Lung (tissue), 12 donors: ENCODE measurements around the gene TRAF3. TPM values are rescaled to one million over a fixed set of nuclear protein-coding genes. Genes with fewer than 3 reads are reported as not detected.

Experiments
- ATAC-seq: fragments of 200-7000 bp; cut with Tn5 transposase; one replicate; pipeline ENCODE4 v1.9.1; 2020; ENCODE audit warnings: moderate number of reproducible peaks; ENCODE audit not compliant: insufficient read depth, low FRiP score
- DNase-seq, 3 donors: peaks; one replicate each; pipeline ENCODE4 v3.0.0-alpha.2; 2013 to 2017
- H3K27ac ChIP-seq, 2 donors: one replicate each; pipeline ENCODE4 v1.5.1; 2013; ENCODE audit warnings: mild to moderate bottlenecking in 2 of 2, moderate library complexity in 2 of 2, control low read depth in 1 of 2, inconsistent platforms in 1 of 2, low read depth in 1 of 2, low read length in 1 of 2
- H3K27me3 ChIP-seq, 3 donors: one replicate each; pipeline ENCODE4 v1.5.1; 2013; ENCODE audit warnings: low read length in 2 of 3; ENCODE audit not compliant: control insufficient read depth in 3 of 3, insufficient read depth in 3 of 3
- H3K36me3 ChIP-seq, 4 donors: one replicate each; pipeline ENCODE4 v1.5.1; 2013; ENCODE audit warnings: low read length in 4 of 4, mild to moderate bottlenecking in 1 of 4, moderate library complexity in 1 of 4; ENCODE audit not compliant: control insufficient read depth in 4 of 4, insufficient read depth in 4 of 4
- H3K4me1 ChIP-seq, 5 donors: one replicate each; pipeline ENCODE4 v1.5.1; 2013; ENCODE audit warnings: low read length in 5 of 5, mild to moderate bottlenecking in 2 of 5, moderate library complexity in 1 of 5; ENCODE audit not compliant: control insufficient read depth in 5 of 5, insufficient read depth in 5 of 5
- H3K4me3 ChIP-seq: one replicate; pipeline ENCODE4 v1.5.1; 2013; ENCODE audit warnings: mild to moderate bottlenecking, control low read depth, moderate library complexity
- H3K9ac ChIP-seq, 2 donors: one replicate each; pipeline ENCODE4 v1.5.1; 2013; ENCODE audit warnings: low read length in 2 of 2, control low read depth in 1 of 2; ENCODE audit not compliant: insufficient read depth in 1 of 2
- H3K9me3 ChIP-seq, 4 donors: one replicate each; pipeline ENCODE4 v1.5.1; 2013; ENCODE audit warnings: low read length in 3 of 4, mild to moderate bottlenecking in 1 of 4, moderate library complexity in 1 of 4; ENCODE audit not compliant: control insufficient read depth in 4 of 4, insufficient read depth in 3 of 4
- CTCF ChIP-seq: IDR thresholded peaks from 2 replicates; pipeline ENCODE4 v1.5.1; 2012; ENCODE audit warnings: mild to moderate bottlenecking; ENCODE audit errors: control extremely low read depth, extremely low read depth
- WGBS, 2 donors: extraction: QIAGEN DNeasy Blood & Tissue Kit; methylation state at CpG; one replicate each; pipeline ENCODE4 v1.1.7; 2013; 5-methylcytosine and 5-hydroxymethylcytosine counted together
- polyA plus RNA-seq, 2 donors: library from polyadenylated mRNA; stranded (reverse); fragments of 200-250 nt; gene quantifications; one replicate each; pipeline ENCODE4 v1.2.1, GENCODE V29; 2013
- total RNA-seq, 2 donors: library from RNA; depleted of rRNA in 1 of 2; stranded (reverse); fragments of >200 nt in 1 of 2; gene quantifications; one replicate each; pipeline ENCODE4 v1.2.1, GENCODE V29; 2014 to 2021
- donor health status: control.
- donor health status: control.
- donor health status: Bipolar disorder and iron deficiency.
- donor health status: healthy.
- donor health status: DM: yes; HTN: yes; CAD: no.

The TRAF3 gene
- total and polyA plus RNA-seq, 4 donors: 5.7 to 25.5 (median 18.7) TPM

DNA sequence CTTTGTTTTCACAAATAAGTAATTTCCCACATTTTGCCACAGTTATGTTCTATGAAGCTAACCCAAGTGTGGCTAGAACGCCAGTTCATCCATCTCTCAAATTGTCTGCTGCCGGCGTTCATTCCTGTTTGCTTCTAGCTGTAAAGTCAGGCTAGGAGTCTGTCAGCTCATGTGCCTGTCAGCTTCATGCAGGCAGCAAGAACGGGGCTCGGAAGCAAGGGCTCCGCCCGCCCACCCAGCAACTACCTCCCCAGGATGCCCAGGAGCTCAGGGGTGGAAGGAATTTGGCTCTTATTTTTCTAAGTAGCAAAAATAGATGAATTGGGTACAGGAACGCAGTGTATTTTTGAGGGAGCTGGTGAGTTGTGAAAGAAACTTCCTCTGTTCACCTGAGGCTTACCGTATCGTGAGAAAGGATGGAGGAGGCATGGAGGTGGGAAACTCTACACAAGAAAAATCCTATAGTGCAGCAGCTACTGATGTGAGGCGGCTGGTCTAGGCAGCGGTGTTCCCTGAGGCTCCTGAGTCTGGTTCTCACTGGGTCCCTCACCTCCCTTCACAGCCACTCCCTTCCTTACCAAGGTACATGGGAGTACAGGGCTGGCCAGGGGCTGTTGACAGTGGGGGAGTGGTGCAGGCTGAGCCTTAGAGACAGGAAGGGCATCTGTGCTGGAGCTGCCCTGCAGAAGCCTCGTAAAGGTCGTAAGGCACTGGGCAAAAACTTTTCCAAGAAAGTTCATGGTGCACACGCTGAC is 90.8 kb downstream of the TRAF3 start:
- Histone ChIP-seq H3K36me3 (peaks cover 2 to 22% (median 8%) of the 10 kb centered on the region in 4 donors), H3K9ac (no peak overlapping the region), H3K27ac (no peak overlapping the region), H3K4me3 (no peak overlapping the region), H3K4me1 (peaks cover 0 to 10% (median 0%) of the 10 kb centered on the region in 5 donors), H3K27me3 (no peaks in the 10 kb centered on the region), H3K9me3 (no peaks in the 10 kb centered on the region)
- ATAC-seq (no peak), DNase-seq (no peak)
- WGBS, 2 donors: 93 to 94% methylated on average over 15 of the region's 15 CpGs
- TF ChIP-seq CTCF: no peak

GRCh38 chr14:102868956-102869547 is 91.8 kb downstream of the TRAF3 start:
- no peaks in the 10 kb centered on the region for H3K27me3 ChIP-seq
- H3K4me3 ChIP-seq: no peak overlapping the region
- peaks cover 0 to 11% (median 0%) of the 10 kb centered on the region in 5 donors for H3K4me1 ChIP-seq
- ATAC-seq: no peak
- no peak for DNase-seq
- no peak overlapping the region for H3K27ac ChIP-seq
- TF ChIP-seq CTCF: no peak
- H3K9ac ChIP-seq: no peak overlapping the region
- no peaks in the 10 kb centered on the region for H3K9me3 ChIP-seq
- peaks cover 2 to 22% (median 8%) of the 10 kb centered on the region in 4 donors for H3K36me3 ChIP-seq
- WGBS, 2 donors: 93 to 94% methylated on average over 8 of the region's 8 CpGs

- H3K27me3 ChIP-seq: no peaks in the 10 kb centered on the region
Measured at GRCh38 chr14:102870246-102870645, 93.0 kb downstream of the TRAF3 start.

More at GRCh38 chr14:102870246-102870645, 93.0 kb downstream of the TRAF3 start:
- ATAC-seq (no peak), DNase-seq (no peak)
- Histone ChIP-seq H3K27ac (no peak overlapping the region), H3K9me3 (no peaks in the 10 kb centered on the region), H3K4me3 (no peak overlapping the region), H3K4me1 (peaks cover 0 to 11% (median 0%) of the 10 kb centered on the region in 5 donors), H3K9ac (no peak overlapping the region), H3K36me3 (peaks cover 2 to 19% (median 10%) of the 10 kb centered on the region in 4 donors)
- 97% methylated on average over 21 of the region's 21 CpGs for WGBS, 2 donors
- no peak for TF ChIP-seq CTCF
